HG03097 (cell line): ENCODE measurements around the gene CLCN1.

Experiments
- ATAC-seq: cut with Tn5 transposase; IDR thresholded peaks from one replicate; pipeline ENCODE4 v1.9.1; 2021; ENCODE audit not compliant: unreplicated experiment, low FRiP score

Gene CLCN1

GRCh38 chr7:143292876-143293275 lies 23.0 kb upstream of the CLCN1 start:
- no peak for ATAC-seq

- ATAC-seq: no peak
Measured at GRCh38 chr7:143295870-143296269, 20.0 kb upstream of the CLCN1 start.

- ATAC-seq: no peak
Measured at GRCh38 chr7:143296686-143297085, 19.2 kb upstream of the CLCN1 start.

GRCh38 chr7:143299346-143299745 lies 16.6 kb upstream of the CLCN1 start:
- no peak for ATAC-seq

- ATAC-seq: no peak
Measured at GRCh38 chr7:143299840-143300239, 16.1 kb upstream of the CLCN1 start.

GRCh38 chr7:143300959-143301935 lies 14.7 kb upstream of the CLCN1 start:
- no peak for ATAC-seq

GRCh38 chr7:143303733-143304132 lies 12.2 kb upstream of the CLCN1 start:
- no peak for ATAC-seq

GRCh38 chr7:143304938-143305337 lies 11.0 kb upstream of the CLCN1 start:
- ATAC-seq: no peak

GRCh38 chr7:143305423-143306070 lies 10.4 kb upstream of the CLCN1 start:
- no peak for ATAC-seq

GRCh38 chr7:143308632-143309031 lies 7.3 kb upstream of the CLCN1 start:
- no peak for ATAC-seq

- no peak for ATAC-seq
Measured at GRCh38 chr7:143314127-143314526, 1.8 kb upstream of the CLCN1 start.

GRCh38 chr7:143316492-143316891 lies 581 bp downstream of the CLCN1 start:
- no peak for ATAC-seq

GRCh38 chr7:143318661-143319060 lies 2.8 kb downstream of the CLCN1 start:
- ATAC-seq: no peak

- no peak for ATAC-seq
Measured at GRCh38 chr7:143320620-143321019, 4.7 kb downstream of the CLCN1 start.

- no peak for ATAC-seq
Measured at GRCh38 chr7:143321242-143321641, 5.3 kb downstream of the CLCN1 start.

GRCh38 chr7:143321734-143322133 lies 5.8 kb downstream of the CLCN1 start:
- no peak for ATAC-seq

GRCh38 chr7:143322760-143323633 lies 7.1 kb downstream of the CLCN1 start:
- ATAC-seq: no peak

- no peak for ATAC-seq
Measured at GRCh38 chr7:143323653-143324052, 7.7 kb downstream of the CLCN1 start.

- ATAC-seq: no peak
Measured at GRCh38 chr7:143325240-143325639, 9.3 kb downstream of the CLCN1 start.

- ATAC-seq: no peak
Measured at GRCh38 chr7:143327903-143328302, 12.0 kb downstream of the CLCN1 start.
